Neutrophil (primary cell): ENCODE results near the gene ORAI1.

Experiments
- H3K27ac ChIP-seq: fragments of 200-600 bp; sonication (generic); 2 replicates; pipeline ENCODE4 v1.5.1; 2016; ENCODE audit warnings: mild to moderate bottlenecking, moderate library complexity
- H3K27me3 ChIP-seq: fragments of 200-600 bp; sonication (generic); 2 replicates; pipeline ENCODE4 v1.6.0; 2016; ENCODE audit warnings: mild to moderate bottlenecking
- H3K36me3 ChIP-seq: fragments of 200-600 bp; sonication (generic); 2 replicates; pipeline ENCODE4 v1.5.1; 2017
- H3K4me1 ChIP-seq, 2 experiments: fragments of 200-600 bp in 1 of 2; sonication (generic) in 1 of 2; 1 replicate in 1 of 2; 2 replicates in 1 of 2; pipeline versions ENCODE4 v1.5.1 to v1.6.1; 2013 to 2016; ENCODE audit warnings: low read depth in 1 of 2, low read length in 1 of 2, mild to moderate bottlenecking in 1 of 2, moderate library complexity in 1 of 2; ENCODE audit not compliant: control insufficient read depth in 1 of 2, insufficient read depth in 1 of 2
- H3K4me3 ChIP-seq, 2 experiments: fragments of 200-600 bp in 1 of 2; sonication (generic) in 1 of 2; 1 replicate in 1 of 2; 2 replicates in 1 of 2; pipeline ENCODE4 v1.5.1; 2013 to 2016; ENCODE audit warnings: low read depth in 1 of 2, low read length in 1 of 2, mild to moderate bottlenecking in 1 of 2, moderate library complexity in 1 of 2
- H3K9me3 ChIP-seq: fragments of 200-600 bp; sonication (generic); 2 replicates; pipeline ENCODE4 v1.5.1; 2016
- CTCF ChIP-seq: fragments of 200-600 bp; sonication (generic); IDR thresholded peaks from 2 replicates; pipeline ENCODE4 v1.5.1; 2016; ENCODE audit warnings: antibody characterized with exemption

The ORAI1 gene

GRCh38 chr12:121579190-121579791 is 47.0 kb upstream of the ORAI1 start:
- Histone ChIP-seq H3K4me1 (peaks cover 25 to 34% of the 10 kb centered on the region in 2 experiments), H3K4me3 (peak overlapping the region; percentile 67 to 83), H3K27ac (no peak overlapping the region), H3K36me3 (no peaks in the 10 kb centered on the region), H3K27me3 (peaks cover 52% of the 10 kb centered on the region), H3K9me3 (no peaks in the 10 kb centered on the region)
- TF ChIP-seq CTCF = no peak

GRCh38 chr12:121579981-121580868 is 46.1 kb upstream of the ORAI1 start:
- no peak for TF ChIP-seq CTCF
- H3K27me3 ChIP-seq = peaks cover 52% of the 10 kb centered on the region
- H3K4me3 ChIP-seq = peak overlapping the region; percentile 67 to 83
- H3K9me3 ChIP-seq = no peaks in the 10 kb centered on the region
- no peaks in the 10 kb centered on the region for H3K36me3 ChIP-seq
- peak overlapping the region; percentile 82 for H3K27ac ChIP-seq
- peaks cover 25 to 34% of the 10 kb centered on the region in 2 experiments for H3K4me1 ChIP-seq

- no peak for TF ChIP-seq CTCF
- no peaks in the 10 kb centered on the region for H3K36me3 ChIP-seq
- H3K9me3 ChIP-seq = no peaks in the 10 kb centered on the region
- peak within 1 kb of the TSS; percentile 67 to 83 for H3K4me3 ChIP-seq
- H3K27me3 ChIP-seq = peaks cover 52% of the 10 kb centered on the region
- peaks cover 25 to 34% of the 10 kb centered on the region in 2 experiments for H3K4me1 ChIP-seq
- peak within 1 kb of the TSS; percentile 82 for H3K27ac ChIP-seq
Measured at GRCh38 chr12:121580959-121581685, 45.2 kb upstream of the ORAI1 start, which contains the start of gene KDM2B. KDM2B (minus strand) TSS chr12:121581023; CDS start chr12:121580911, 112 bp downstream.

GRCh38 chr12:121581686-121582429 is 44.5 kb upstream of the ORAI1 start:
- H3K27me3 ChIP-seq = peaks cover 52% of the 10 kb centered on the region
- no peaks in the 10 kb centered on the region for H3K9me3 ChIP-seq
- no peak for TF ChIP-seq CTCF
- H3K4me3 ChIP-seq = peak overlapping the region in 1 of 2 experiments; percentile 83
- H3K4me1 ChIP-seq = peaks cover 25 to 34% of the 10 kb centered on the region in 2 experiments
- H3K36me3 ChIP-seq = no peaks in the 10 kb centered on the region
- H3K27ac ChIP-seq = peak overlapping the region; percentile 82
